Activated CD4-positive, alpha-beta T cell treated with anti-CD3 and anti-CD28 coated beads for 36 hours (primary cell): ENCODE results near the gene FAM174C. TPM values are rescaled to one million over a fixed set of nuclear protein-coding genes. Genes with fewer than 3 reads are reported as not detected.
"Not testable (repeated sequence)": the region's sequence is repeated elsewhere in the genome, so short reads cannot be mapped to it uniquely, and the experiment has no call there.

Experiments used
- ATAC-seq: fragments of 200-7000 bp; cut with Tn5 transposase; one replicate; pipeline ENCODE4 v1.10.0; 2021; ENCODE audit warnings: mild to moderate bottlenecking, moderate library complexity
- CTCF ChIA-PET: fragments of 350-600 bp; sonication (Branson Sonifier 250); formaldehyde crosslinking; loops from one replicate; lab custom pipeline; 2021; ENCODE audit warnings: antibody characterized with exemption; lab: Charles Lee
- POLR2A ChIA-PET: fragments of 350-600 bp; sonication (Branson Sonifier 250); formaldehyde crosslinking; loops from one replicate; lab custom pipeline; 2021; ENCODE audit warnings: antibody characterized with exemption, inconsistent platforms; lab: Charles Lee
- DNase-seq: peaks from one replicate; pipeline ENCODE4 v3.0.0-alpha.2; 2020
- H3K27ac Mint-ChIP-seq: one replicate; pipeline ENCODE4 v1.8.0; 2021; ENCODE audit warnings: mixed read lengths
- H3K27me3 Mint-ChIP-seq: one replicate; pipeline ENCODE4 v1.8.0; 2021; ENCODE audit warnings: mixed read lengths
- H3K36me3 Mint-ChIP-seq: one replicate; pipeline ENCODE4 v1.8.0; 2021; ENCODE audit warnings: low read depth, mixed read lengths
- H3K4me1 Mint-ChIP-seq: one replicate; pipeline ENCODE4 v1.8.0; 2021; ENCODE audit warnings: mixed read lengths
- H3K4me3 Mint-ChIP-seq: one replicate; pipeline ENCODE4 v1.8.0; 2021; ENCODE audit warnings: mild to moderate bottlenecking, moderate library complexity, mixed read lengths
- H3K9me3 Mint-ChIP-seq: one replicate; pipeline ENCODE4 v1.8.0; 2021; ENCODE audit warnings: low read depth, mixed read lengths
- intact Hi-C, 2 experiments: fragments of 100-400 bp; cut with DNase I in 1 of 2; cut with micrococcal nuclease in 1 of 2; formaldehyde crosslinking; loops; one replicate each; pipeline versions ENCODE4 v1.14.2 to v1.15.1; 2022 to 2024; cut with DNase I, micrococcal nuclease
- total RNA-seq, 2 experiments: library from RNA; stranded (reverse); gene quantifications; one replicate each; pipeline ENCODE4 v1.2.3, GENCODE V29; 2021

Gene FAM174C
- total RNA-seq, 2 experiments from 2014 or later: 75.3 to 88.3 TPM

- CTCF ChIA-PET: no interaction called here
- no peaks in the 10 kb centered on the region for H3K9me3 Mint-ChIP-seq
- peaks cover 5% of the 10 kb centered on the region for H3K27me3 Mint-ChIP-seq
- intact Hi-C loops: no loop called here
- POLR2A ChIA-PET: no interaction called here
- H3K4me1 Mint-ChIP-seq: peaks cover 5% of the 10 kb centered on the region
- H3K27ac Mint-ChIP-seq: no peak overlapping the region
- H3K4me3 Mint-ChIP-seq: no peak overlapping the region
- ATAC-seq (no peak), DNase-seq (no peak)
- H3K36me3 Mint-ChIP-seq: no peaks in the 10 kb centered on the region
Measured at GRCh38 chr19:1298235-1298634, 22.9 kb downstream of the FAM174C start.

- CTCF ChIA-PET: no interaction called here
- no peaks in the 10 kb centered on the region for H3K36me3 Mint-ChIP-seq
- POLR2A ChIA-PET: no interaction called here
- no peak for ATAC-seq
- intact Hi-C loops: no loop called here
- DNase-seq: no peak
- H3K9me3 Mint-ChIP-seq: no peaks in the 10 kb centered on the region
- H3K27ac Mint-ChIP-seq: no peak overlapping the region
- H3K4me3 Mint-ChIP-seq: no peak overlapping the region
- H3K27me3 Mint-ChIP-seq: peaks cover 2% of the 10 kb centered on the region
- peaks cover 3% of the 10 kb centered on the region for H3K4me1 Mint-ChIP-seq
Measured at GRCh38 chr19:1299801-1300200, 24.5 kb downstream of the FAM174C start.

GRCh38 chr19:1300744-1301490 is 25.6 kb downstream of the FAM174C start:
- CTCF ChIA-PET: no interaction called here
- H3K9me3 Mint-ChIP-seq: no peaks in the 10 kb centered on the region
- POLR2A ChIA-PET: no interaction called here
- no peak overlapping the region for H3K27ac Mint-ChIP-seq
- no peak overlapping the region for H3K4me3 Mint-ChIP-seq
- DNase-seq: no peak
- H3K4me1 Mint-ChIP-seq: no peaks in the 10 kb centered on the region
- intact Hi-C loops: no loop called here
- no peak for ATAC-seq
- H3K36me3 Mint-ChIP-seq: no peaks in the 10 kb centered on the region
- no peaks in the 10 kb centered on the region for H3K27me3 Mint-ChIP-seq

DNA sequence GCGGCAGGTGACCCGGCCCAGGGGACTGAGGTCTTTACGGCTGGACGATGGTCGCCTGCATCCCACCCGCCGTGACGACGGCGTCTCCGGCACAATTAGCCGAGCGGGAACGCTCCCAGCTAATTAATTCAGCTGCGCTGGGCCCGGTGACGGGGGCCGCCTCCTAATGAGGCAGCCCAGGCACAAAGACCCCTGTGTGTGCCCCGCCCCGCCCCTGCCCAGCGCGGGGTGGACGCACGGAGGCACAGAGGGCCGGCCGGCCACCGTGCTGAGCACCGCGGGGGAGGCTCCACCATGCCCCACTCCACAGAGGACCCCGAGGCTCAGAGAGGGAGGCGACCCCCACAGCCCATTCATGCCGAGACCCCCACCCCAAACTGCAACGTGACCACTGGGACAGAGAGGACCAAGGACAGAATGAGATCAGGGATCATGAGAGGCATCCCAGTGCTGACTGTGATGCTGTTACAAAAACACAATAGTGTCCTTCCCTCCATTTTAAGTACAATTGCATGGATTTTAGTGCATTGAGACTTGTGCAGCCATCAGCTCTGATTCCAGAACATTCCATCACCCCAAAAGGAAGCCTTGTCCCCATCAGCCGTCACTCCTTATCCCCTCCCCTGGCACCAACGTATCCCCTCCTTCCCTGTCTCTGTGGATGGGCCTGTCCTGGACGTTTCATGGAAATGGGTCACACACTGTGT is 27.4 kb downstream of the FAM174C start:
- DNase-seq (no peak), ATAC-seq (no peak)
- no peaks in the 10 kb centered on the region for H3K4me1 Mint-ChIP-seq
- H3K27ac Mint-ChIP-seq: no peak overlapping the region
- no peaks in the 10 kb centered on the region for H3K36me3 Mint-ChIP-seq
- POLR2A ChIA-PET: no interaction called here
- intact Hi-C loops: no loop called here
- CTCF ChIA-PET: interaction anchor here (1.0 kb wide), 2 partner anchors 12 to 23 kb away, joined by 3 to 4 read pairs; no protein-coding TSS in a partner anchor
- H3K4me3 Mint-ChIP-seq: no peak overlapping the region
- H3K27me3 Mint-ChIP-seq: no peaks in the 10 kb centered on the region
- no peaks in the 10 kb centered on the region for H3K9me3 Mint-ChIP-seq

GRCh38 chr19:1304197-1304924 is 29.0 kb downstream of the FAM174C start:
- ChIA-PET CTCF (no interaction called here), POLR2A (no interaction called here)
- no peaks in the 10 kb centered on the region for H3K36me3 Mint-ChIP-seq
- H3K9me3 Mint-ChIP-seq: no peaks in the 10 kb centered on the region
- H3K27me3 Mint-ChIP-seq: no peaks in the 10 kb centered on the region
- intact Hi-C loops: no loop called here
- H3K4me1 Mint-ChIP-seq: no peaks in the 10 kb centered on the region
- ATAC-seq: no peak
- no peak for DNase-seq
- no peak overlapping the region for H3K4me3 Mint-ChIP-seq
- no peak overlapping the region for H3K27ac Mint-ChIP-seq

- H3K36me3 Mint-ChIP-seq, ATAC-seq, POLR2A ChIA-PET, H3K4me1 Mint-ChIP-seq, intact Hi-C loops, H3K4me3 Mint-ChIP-seq, H3K27ac Mint-ChIP-seq, H3K27me3 Mint-ChIP-seq, DNase-seq, CTCF ChIA-PET, H3K9me3 Mint-ChIP-seq: not testable (repeated sequence)
Measured at GRCh38 chr19:1305354-1305753, 30.0 kb downstream of the FAM174C start.

- ATAC-seq: no peak
- no peak for DNase-seq
- Mint-ChIP-seq H3K4me3 (no peak overlapping the region), H3K27me3 (no peaks in the 10 kb centered on the region), H3K4me1 (no peaks in the 10 kb centered on the region), H3K36me3 (no peaks in the 10 kb centered on the region), H3K9me3 (no peaks in the 10 kb centered on the region), H3K27ac (no peak overlapping the region)
- intact Hi-C loops: no loop called here
- POLR2A ChIA-PET: no interaction called here
- CTCF ChIA-PET: no interaction called here
Measured at GRCh38 chr19:1307320-1307719, 32.0 kb downstream of the FAM174C start.

DNA sequence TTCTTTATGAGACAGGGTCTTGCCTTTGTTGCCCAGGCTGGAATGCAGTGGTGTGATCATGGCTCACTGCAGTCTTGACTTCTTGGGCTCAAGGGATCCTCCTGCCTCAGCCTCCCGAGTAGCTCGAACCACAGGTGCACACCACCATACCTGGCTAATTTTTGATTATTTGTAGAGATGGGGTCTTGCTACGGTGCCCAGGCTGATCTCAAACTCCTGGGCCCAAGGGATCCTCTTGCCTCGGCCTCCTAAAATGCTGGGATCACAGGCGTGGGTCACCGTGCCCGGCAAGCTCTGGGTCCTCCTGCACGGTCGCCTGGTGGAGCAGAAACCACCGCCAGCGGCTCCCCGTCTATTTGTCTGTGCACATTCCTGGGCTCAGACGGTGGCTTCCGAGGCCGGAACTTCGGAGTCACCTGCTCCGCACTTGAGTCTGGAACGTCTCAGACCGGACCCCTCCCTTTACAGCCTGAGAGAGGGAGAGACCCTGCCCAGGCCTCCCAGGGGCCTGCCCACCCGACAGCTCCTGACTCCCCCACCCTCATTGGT is 32.5 kb downstream of the FAM174C start:
- H3K9me3 Mint-ChIP-seq: no peaks in the 10 kb centered on the region
- intact Hi-C loops: no loop called here
- no peaks in the 10 kb centered on the region for H3K4me1 Mint-ChIP-seq
- DNase-seq: no peak
- no peak overlapping the region for H3K27ac Mint-ChIP-seq
- H3K4me3 Mint-ChIP-seq: no peak overlapping the region
- no peaks in the 10 kb centered on the region for H3K36me3 Mint-ChIP-seq
- ChIA-PET POLR2A (no interaction called here), CTCF (interaction anchor here (0.6 kb wide), 1 partner anchor 310 kb away, joined by 3 read pairs; no protein-coding TSS in a partner anchor)
- no peaks in the 10 kb centered on the region for H3K27me3 Mint-ChIP-seq
- no peak for ATAC-seq

DNA sequence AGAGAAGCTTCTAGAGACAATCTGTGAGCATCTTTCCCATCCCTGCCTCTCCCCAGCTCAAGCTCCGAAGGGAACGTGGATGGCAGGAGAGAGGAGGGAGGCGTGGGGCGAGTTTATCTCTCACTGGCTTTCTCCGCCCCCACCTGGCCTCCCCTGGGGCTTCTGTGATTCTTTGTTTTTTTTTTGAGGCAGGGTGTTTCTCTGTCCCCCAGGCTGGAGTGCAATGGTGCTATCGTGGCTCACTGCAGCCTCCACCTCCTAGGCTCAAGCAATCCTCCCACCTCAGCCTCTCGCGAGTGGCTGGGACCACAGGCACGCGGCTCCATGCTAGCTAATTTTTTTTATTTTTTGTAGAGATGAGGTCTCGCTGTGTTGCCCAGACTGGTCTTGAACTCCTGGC is 33.4 kb downstream of the FAM174C start:
- no peaks in the 10 kb centered on the region for H3K4me1 Mint-ChIP-seq
- intact Hi-C loops: no loop called here
- H3K27me3 Mint-ChIP-seq: no peaks in the 10 kb centered on the region
- H3K36me3 Mint-ChIP-seq: no peaks in the 10 kb centered on the region
- CTCF ChIA-PET: interaction anchor here (0.6 kb wide), 1 partner anchor 311 kb away, joined by 3 read pairs; no protein-coding TSS in a partner anchor
- H3K4me3 Mint-ChIP-seq: no peak overlapping the region
- DNase-seq (no peak), ATAC-seq (no peak)
- H3K27ac Mint-ChIP-seq: no peak overlapping the region
- H3K9me3 Mint-ChIP-seq: no peaks in the 10 kb centered on the region
- POLR2A ChIA-PET: no interaction called here

- Mint-ChIP-seq H3K9me3 (no peaks in the 10 kb centered on the region), H3K36me3 (no peaks in the 10 kb centered on the region), H3K27ac (no peak overlapping the region), H3K4me3 (no peak overlapping the region), H3K27me3 (no peaks in the 10 kb centered on the region), H3K4me1 (no peaks in the 10 kb centered on the region)
- POLR2A ChIA-PET: no interaction called here
- DNase-seq (no peak), ATAC-seq (no peak)
- CTCF ChIA-PET: no interaction called here
- intact Hi-C loops: no loop called here
Measured at GRCh38 chr19:1309977-1310852, 34.9 kb downstream of the FAM174C start.

DNA sequence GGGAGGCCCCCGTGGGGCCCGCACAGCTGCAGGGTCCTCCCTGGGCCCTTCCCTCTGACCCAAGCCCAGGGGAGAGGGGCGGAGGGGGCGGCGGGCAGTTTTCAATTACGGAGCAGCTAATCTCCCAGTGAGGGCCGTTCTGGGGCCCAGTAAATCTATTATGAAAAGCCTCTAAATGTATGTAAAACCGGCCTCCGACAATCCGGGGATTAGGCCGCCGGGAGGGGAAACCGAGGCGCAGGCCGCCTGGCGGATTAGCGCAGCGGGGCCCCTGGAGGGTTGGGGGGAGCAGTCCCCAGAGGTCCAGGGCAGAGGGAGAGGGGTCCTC is 35.5 kb downstream of the FAM174C start:
- intact Hi-C loops: no loop called here
- Mint-ChIP-seq H3K36me3 (no peaks in the 10 kb centered on the region), H3K27me3 (peaks cover 3% of the 10 kb centered on the region), H3K4me1 (no peaks in the 10 kb centered on the region), H3K4me3 (no peak overlapping the region), H3K27ac (no peak overlapping the region), H3K9me3 (no peaks in the 10 kb centered on the region)
- DNase-seq (no peak), ATAC-seq (no peak)
- ChIA-PET POLR2A (no interaction called here), CTCF (no interaction called here)
